Measurements from ENCODE around the gene XPC.

- TF ChIP-seq EZH2 (IDR thresholded peaks at IDR 0.05; ENCODE audit: borderline replicate concordance, low read depth, low read length, severe bottlenecking) (no peak), MYC (IDR thresholded peaks at IDR 0.05; ENCODE audit: low read depth, low read length) (no peak), CTCF (IDR thresholded peaks at IDR 0.05; ENCODE audit: extremely low read depth in 1 of 2, insufficient read depth in 1 of 2, low read depth in 1 of 2, low read length in 2 of 2) (no peak), POLR2AphosphoS5 (IDR thresholded peaks at IDR 0.05; ENCODE audit: insufficient read depth, low read depth, low read length) (peak; percentile 46), GATA2 (IDR thresholded peaks at IDR 0.05; ENCODE audit: insufficient read depth, insufficient read length, low read depth, low read length) (no peak), POLR2A (IDR thresholded peaks at IDR 0.05; ENCODE audit: low read depth, low read length) (no peak), FOS (IDR thresholded peaks at IDR 0.05; ENCODE audit: borderline replicate concordance, insufficient read depth, low read length) (peak; percentile 64), JUN (IDR thresholded peaks at IDR 0.05; ENCODE audit: borderline replicate concordance, insufficient read depth, insufficient read length, low read depth) (peak; percentile 56)
Observed at GRCh38 chr3:14143271-14144225, 34.9 kb downstream of the XPC start.

Data from endothelial cell of umbilical vein (primary cell).